ENCODE measurements around the gene ADAMTSL1. TPM values are rescaled to one million over a fixed set of nuclear protein-coding genes. Genes with fewer than 3 reads are reported as not detected.
A peak's percentile ranks its signal among the peaks of the same experiment; 100 is the strongest.

ADAMTSL1 gene
- polyA plus RNA-seq, 2 of the 4 experiments (the other 2 are of a cell fraction): 0.03 TPM; not detected in 1

- H3K4me1 ChIP-seq: no peaks in the 10 kb centered on the region
- TF ChIP-seq BHLHE40 (IDR thresholded peaks at IDR 0.05; ENCODE audit: low read depth, low read length) (no peak), SMC3 (IDR thresholded peaks at IDR 0.05) (no peak), FOSL2 (IDR thresholded peaks at IDR 0.05) (no peak), FOSL2 (CRISPR knock-in tag; IDR thresholded peaks at IDR 0.05) (no peak), NFE2L2 (conservative IDR thresholded peaks at IDR 0.05; ENCODE audit: low read length) (no peak), MAZ (IDR thresholded peaks at IDR 0.05; ENCODE audit: borderline replicate concordance, low read depth, low read length) (no peak), JUNB (IDR thresholded peaks at IDR 0.05) (no peak), SREBF2 (IDR thresholded peaks at IDR 0.05) (no peak), EP300 (IDR thresholded peaks at IDR 0.05) (no peak), USF2 (IDR thresholded peaks at IDR 0.05) (no peak), RCOR1 (IDR thresholded peaks at IDR 0.05; ENCODE audit: low read depth, low read length) (no peak), EHF (CRISPR knock-in tag; IDR thresholded peaks at IDR 0.05) (no peak)
- H3K4me2 ChIP-seq: no peak overlapping the region
- 11% methylated on average over 6 of the region's 6 CpGs for WGBS (ENCODE audit: missing lambda C conversion rate)
- H3K9me3 ChIP-seq: no peaks in the 10 kb centered on the region
- CTCF ChIA-PET: interaction anchor here (1.7 kb wide), 1 partner anchor 412 kb away, joined by 5 read pairs; no protein-coding TSS in a partner anchor
- ATAC-seq: no peak
- no peak for FAIRE-seq
- H3K4me3 ChIP-seq: no peak overlapping the region
- no peak for DNase-seq (ENCODE audit: low read depth in 1 of 2, low spot score in 1 of 2)
- POLR2A ChIA-PET: no interaction called here
- no peak overlapping the region for H3K27ac ChIP-seq
These were observed 193.2 kb downstream of the ADAMTSL1 start for GRCh38 chr9:18666986-18667772.

GRCh38 chr9:18668944-18669343 lies 195.0 kb downstream of the ADAMTSL1 start:
- CTCF ChIA-PET: no interaction called here
- ATAC-seq (no peak), FAIRE-seq (no peak), DNase-seq (ENCODE audit: low read depth in 1 of 2, low spot score in 1 of 2) (peak in 1 of 2 experiments; percentile 10)
- Histone ChIP-seq H3K9me3 (no peaks in the 10 kb centered on the region), H3K4me2 (no peak overlapping the region), H3K4me1 (no peaks in the 10 kb centered on the region), H3K27ac (no peak overlapping the region), H3K4me3 (no peak overlapping the region)
- POLR2A ChIA-PET: no interaction called here
- TF ChIP-seq RARB (CRISPR knock-in tag; IDR thresholded peaks at IDR 0.05): no peak
- TF ChIP-seq GATA3 (IDR thresholded peaks at IDR 0.05; ENCODE audit: borderline replicate concordance): no peak
- no peak for TF ChIP-seq POLR2AphosphoS2 (conservative IDR thresholded peaks at IDR 0.05; ENCODE audit: low read length)
- TF ChIP-seq EP300 (IDR thresholded peaks at IDR 0.05): no peak
- TF ChIP-seq ZNF302 (CRISPR knock-in tag; IDR thresholded peaks at IDR 0.05): no peak
- WGBS (ENCODE audit: missing lambda C conversion rate): 2% methylated on average over 2 of the region's 2 CpGs

- no peak overlapping the region for H3K4me3 ChIP-seq
- ATAC-seq (no peak), FAIRE-seq (peak; percentile 61), DNase-seq (ENCODE audit: low read depth in 1 of 2, low spot score in 1 of 2) (no peak)
- H3K4me1 ChIP-seq: no peaks in the 10 kb centered on the region
- ChIA-PET POLR2A (no interaction called here), CTCF (no interaction called here)
- TF ChIP-seq CHD2 (IDR thresholded peaks at IDR 0.05; ENCODE audit: low read length, partially characterized antibody) (no peak), MAX (IDR thresholded peaks at IDR 0.05) (no peak)
- no peaks in the 10 kb centered on the region for H3K9me3 ChIP-seq
- no peak overlapping the region for H3K27ac ChIP-seq
- H3K4me2 ChIP-seq: no peak overlapping the region
These were observed 198.8 kb downstream of the ADAMTSL1 start for GRCh38 chr9:18672706-18673105.

- Histone ChIP-seq H3K9me3 (no peaks in the 10 kb centered on the region), H3K27ac (no peak overlapping the region), H3K4me1 (no peaks in the 10 kb centered on the region), H3K4me2 (no peak overlapping the region), H3K4me3 (no peak overlapping the region)
- ATAC-seq (no peak), DNase-seq (ENCODE audit: low read depth in 1 of 2, low spot score in 1 of 2) (no peak), FAIRE-seq (no peak)
- ChIA-PET POLR2A (no interaction called here), CTCF (no interaction called here)
- 3% methylated on average over 4 of the region's 4 CpGs for WGBS (ENCODE audit: missing lambda C conversion rate)
- TF ChIP-seq HDAC2 (IDR thresholded peaks at IDR 0.05) (no peak), RAD21 (conservative IDR thresholded peaks at IDR 0.05 in 1 of 2, IDR thresholded peaks at IDR 0.05 in 1 of 2) (no peak), FOSL2 (IDR thresholded peaks at IDR 0.05) (no peak), FOSL2 (CRISPR knock-in tag; IDR thresholded peaks at IDR 0.05) (no peak), CBX8 (IDR thresholded peaks at IDR 0.05) (no peak), RCOR1 (IDR thresholded peaks at IDR 0.05; ENCODE audit: low read depth, low read length) (no peak), CHD4 (IDR thresholded peaks at IDR 0.05; ENCODE audit: borderline replicate concordance) (no peak), NFE2L2 (conservative IDR thresholded peaks at IDR 0.05; ENCODE audit: low read length) (no peak), SREBF2 (IDR thresholded peaks at IDR 0.05) (no peak), NPAS2 (CRISPR knock-in tag; IDR thresholded peaks at IDR 0.05; ENCODE audit: borderline replicate concordance) (no peak), KDM1A (IDR thresholded peaks at IDR 0.05; ENCODE audit: low read depth) (no peak), HMGXB4 (CRISPR knock-in tag; IDR thresholded peaks at IDR 0.05; ENCODE audit: borderline replicate concordance) (no peak), GATA3 (IDR thresholded peaks at IDR 0.05; ENCODE audit: borderline replicate concordance) (no peak), ZSCAN20 (CRISPR knock-in tag; IDR thresholded peaks at IDR 0.05) (no peak), PBX3 (IDR thresholded peaks at IDR 0.05) (no peak), MYC (IDR thresholded peaks at IDR 0.05; ENCODE audit: borderline replicate concordance, low read length) (no peak)
These were observed 199.2 kb downstream of the ADAMTSL1 start for GRCh38 chr9:18673179-18673578.
